Measurements from ENCODE around the gene GOPC. TPM values are rescaled to one million over a fixed set of nuclear protein-coding genes. Genes with fewer than 3 reads are reported as not detected.
A peak's percentile ranks its signal among the peaks of the same experiment; 100 is the strongest.

Gene GOPC
- total RNA-seq, 2 experiments from 2014 or later = 13.3 to 15.5 TPM

- CTCF ChIA-PET = interaction anchor here (0.7 to 4.2 kb wide), 11 partner anchors 9 to 130 kb away, joined by 3 to 27 read pairs (median 4); partner anchors contain the start of gene GOPC
- no peaks in the 10 kb centered on the region for H3K9me3 Mint-ChIP-seq (ENCODE audit: low read depth)
- H3K36me3 Mint-ChIP-seq (ENCODE audit: low read depth) = no peaks in the 10 kb centered on the region
- peak overlapping the region; percentile 52 for H3K27ac Mint-ChIP-seq
- H3K27me3 Mint-ChIP-seq = peaks cover 11% of the 10 kb centered on the region
- peak; percentile 79 for ATAC-seq
- H3K4me1 Mint-ChIP-seq = peaks cover 39% of the 10 kb centered on the region
- peak overlapping the region; percentile 67 for H3K4me3 Mint-ChIP-seq
- peak; percentile 44 for DNase-seq
- POLR2A ChIA-PET = interaction anchor here (1.3 kb wide), 1 partner anchor 54 kb away, joined by 4 read pairs; the partner anchor contains the start of gene GOPC
- intact Hi-C loops (cut with DNase I, micrococcal nuclease) = loop anchor here (1.0 to 5.0 kb wide), 7 partner anchors 20 to 128 kb away; partner anchors contain the start of genes DCBLD1 (in 2 of the 2), GOPC (in 1 of the 2) and NUS1 (in 1 of the 2)
These were observed 53.5 kb downstream of the GOPC start for GRCh38 chr6:117548797-117549301.

GRCh38 chr6:117547688-117548621 lies 54.4 kb downstream of the GOPC start:
- DNase-seq (peak; percentile 60), ATAC-seq (peak; percentile 42)
- CTCF ChIA-PET = interaction anchor here (0.6 to 2.9 kb wide), 10 partner anchors 10 to 104 kb away, joined by 3 to 11 read pairs (median 4); partner anchors contain the start of gene GOPC
- Mint-ChIP-seq H3K4me1 (peaks cover 39% of the 10 kb centered on the region), H3K27me3 (peaks cover 11% of the 10 kb centered on the region), H3K4me3 (peak overlapping the region; percentile 67), H3K36me3 (ENCODE audit: low read depth) (no peaks in the 10 kb centered on the region), H3K9me3 (ENCODE audit: low read depth) (no peaks in the 10 kb centered on the region), H3K27ac (peak overlapping the region; percentile 62)
- intact Hi-C loops (cut with DNase I, micrococcal nuclease) = loop anchor here (1.0 to 5.0 kb wide), 6 partner anchors 21 to 129 kb away; partner anchors contain the start of genes DCBLD1 (in 2 of the 2), GOPC (in 1 of the 2) and NUS1 (in 1 of the 2)
- POLR2A ChIA-PET = interaction anchor here (1.3 kb wide), 1 partner anchor 55 kb away, joined by 4 read pairs; the partner anchor contains the start of gene GOPC

DNA sequence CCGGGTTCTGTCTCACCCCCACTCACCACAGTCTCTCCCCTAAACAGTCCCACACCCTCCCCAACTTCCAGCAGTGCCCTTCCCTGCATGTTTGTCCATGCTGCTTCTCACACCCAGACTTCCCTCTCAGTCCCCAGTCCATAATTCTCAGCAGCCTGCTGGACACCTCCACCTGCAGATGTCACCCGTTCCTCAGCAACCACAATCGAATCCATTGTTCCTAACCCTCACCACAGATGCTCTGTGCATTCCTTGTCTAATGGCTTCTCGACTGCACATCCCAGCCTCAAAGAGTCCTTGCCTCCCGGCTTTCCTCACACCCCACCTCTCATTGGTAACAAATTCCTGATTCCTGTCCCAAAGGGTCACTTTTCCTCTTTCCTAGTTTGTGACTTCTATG lies 55.6 kb downstream of the GOPC start:
- H3K36me3 Mint-ChIP-seq (ENCODE audit: low read depth) = no peaks in the 10 kb centered on the region
- H3K9me3 Mint-ChIP-seq (ENCODE audit: low read depth) = no peaks in the 10 kb centered on the region
- no peak for ATAC-seq
- ChIA-PET CTCF (interaction anchor here (1.0 to 2.2 kb wide), 3 partner anchors 23 to 97 kb away, joined by 3 to 6 read pairs (median 4); no protein-coding TSS in a partner anchor), POLR2A (no interaction called here)
- no peak overlapping the region for H3K27ac Mint-ChIP-seq
- H3K27me3 Mint-ChIP-seq = peaks cover 11% of the 10 kb centered on the region
- H3K4me1 Mint-ChIP-seq = peaks cover 39% of the 10 kb centered on the region
- intact Hi-C loops (cut with DNase I, micrococcal nuclease) = loop anchor here in 1 of 2 experiments (5.0 kb wide), 2 partner anchors 84 to 131 kb away; partner anchors contain the start of gene NUS1
- no peak for DNase-seq
- no peak overlapping the region for H3K4me3 Mint-ChIP-seq

DNA sequence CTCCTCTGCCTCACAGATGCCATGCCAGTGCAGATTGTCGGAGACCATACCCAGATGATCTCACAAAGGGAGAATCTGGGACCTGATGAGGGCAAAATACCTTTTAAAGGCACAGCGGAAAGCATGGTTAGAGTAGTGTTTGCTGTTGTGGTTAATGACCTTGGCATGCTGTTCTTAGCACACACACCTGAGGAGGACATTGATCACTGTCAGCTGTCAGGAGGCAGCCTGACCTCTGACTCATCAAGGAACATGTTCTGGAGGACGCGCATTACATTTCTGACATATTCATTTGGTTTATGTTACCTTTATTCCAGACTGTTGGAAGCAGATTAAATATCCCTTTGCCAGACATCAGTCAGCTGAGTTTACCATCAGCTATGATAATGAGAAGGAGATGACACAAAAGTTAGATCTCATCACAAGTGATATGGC lies 57.1 kb downstream of the GOPC start:
- DNase-seq (no peak), ATAC-seq (no peak)
- ChIA-PET POLR2A (no interaction called here), CTCF (interaction anchor here (0.9 to 1.8 kb wide), 3 partner anchors 66 to 95 kb away, joined by 3 to 5 read pairs (median 4); no protein-coding TSS in a partner anchor)
- Mint-ChIP-seq H3K36me3 (ENCODE audit: low read depth) (no peaks in the 10 kb centered on the region), H3K4me3 (no peak overlapping the region), H3K27me3 (peaks cover 11% of the 10 kb centered on the region), H3K27ac (no peak overlapping the region), H3K4me1 (peaks cover 32% of the 10 kb centered on the region), H3K9me3 (ENCODE audit: low read depth) (no peaks in the 10 kb centered on the region)
- intact Hi-C loops (cut with DNase I, micrococcal nuclease) = loop anchor here in 1 of 2 experiments (5.0 kb wide), 2 partner anchors 83 to 132 kb away; partner anchors contain the start of gene NUS1

DNA sequence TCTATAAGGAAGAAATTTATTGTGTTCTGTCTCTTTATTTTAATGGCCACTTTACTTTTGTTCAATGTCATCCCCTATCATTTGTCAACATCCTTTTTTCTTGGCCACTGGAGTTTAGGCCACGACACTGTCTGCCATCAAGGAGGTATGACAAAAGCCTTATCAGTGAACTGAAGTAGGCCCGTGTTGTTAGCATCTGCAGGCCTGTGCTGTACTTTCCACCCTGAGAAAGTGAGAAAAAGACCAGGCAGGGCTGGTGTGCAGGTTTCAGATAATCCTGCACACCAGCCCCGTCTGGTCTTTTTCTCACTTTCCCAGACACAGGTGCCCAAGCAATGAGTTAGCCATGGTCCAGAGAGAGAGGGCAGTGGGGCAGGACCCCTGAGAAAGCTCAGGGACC lies 57.6 kb downstream of the GOPC start:
- Mint-ChIP-seq H3K4me3 (no peak overlapping the region), H3K27ac (no peak overlapping the region), H3K36me3 (ENCODE audit: low read depth) (no peaks in the 10 kb centered on the region), H3K4me1 (peaks cover 27% of the 10 kb centered on the region), H3K27me3 (peaks cover 11% of the 10 kb centered on the region), H3K9me3 (ENCODE audit: low read depth) (no peaks in the 10 kb centered on the region)
- POLR2A ChIA-PET = no interaction called here
- no peak for DNase-seq
- ATAC-seq = no peak
- intact Hi-C loops (cut with DNase I, micrococcal nuclease) = loop anchor here in 1 of 2 experiments (5.0 kb wide), 2 partner anchors 82 to 133 kb away; partner anchors contain the start of gene NUS1
- CTCF ChIA-PET = no interaction called here

DNA sequence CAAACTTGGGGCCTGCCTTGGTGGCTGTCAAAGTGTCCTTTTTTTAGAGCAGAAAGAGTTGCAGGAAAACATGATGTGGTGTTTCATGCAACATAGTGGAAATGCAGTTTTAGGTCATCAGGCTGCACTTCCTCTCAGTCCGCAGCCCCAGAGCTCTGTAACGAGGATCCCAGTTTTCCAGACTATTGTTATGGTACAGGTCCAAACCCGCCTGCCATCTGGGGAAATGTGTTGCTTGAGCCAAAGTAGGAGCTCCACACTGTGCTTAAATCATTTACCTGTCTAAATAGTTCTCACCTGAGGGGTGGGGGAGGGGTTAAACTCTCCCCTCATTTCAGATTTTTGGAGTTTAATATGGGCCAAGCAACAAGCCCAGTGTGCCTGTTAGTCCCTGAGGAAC lies 59.8 kb downstream of the GOPC start:
- ChIA-PET CTCF (interaction anchor here (0.6 kb wide), 1 partner anchor 7 kb away, joined by 4 read pairs; no protein-coding TSS in a partner anchor), POLR2A (no interaction called here)
- no peak overlapping the region for H3K27ac Mint-ChIP-seq
- intact Hi-C loops (cut with DNase I, micrococcal nuclease) = no loop called here
- H3K27me3 Mint-ChIP-seq = peaks cover 15% of the 10 kb centered on the region
- H3K4me1 Mint-ChIP-seq = peaks cover 9% of the 10 kb centered on the region
- no peaks in the 10 kb centered on the region for H3K9me3 Mint-ChIP-seq (ENCODE audit: low read depth)
- no peaks in the 10 kb centered on the region for H3K36me3 Mint-ChIP-seq (ENCODE audit: low read depth)
- ATAC-seq (no peak), DNase-seq (no peak)
- H3K4me3 Mint-ChIP-seq = no peak overlapping the region

DNA sequence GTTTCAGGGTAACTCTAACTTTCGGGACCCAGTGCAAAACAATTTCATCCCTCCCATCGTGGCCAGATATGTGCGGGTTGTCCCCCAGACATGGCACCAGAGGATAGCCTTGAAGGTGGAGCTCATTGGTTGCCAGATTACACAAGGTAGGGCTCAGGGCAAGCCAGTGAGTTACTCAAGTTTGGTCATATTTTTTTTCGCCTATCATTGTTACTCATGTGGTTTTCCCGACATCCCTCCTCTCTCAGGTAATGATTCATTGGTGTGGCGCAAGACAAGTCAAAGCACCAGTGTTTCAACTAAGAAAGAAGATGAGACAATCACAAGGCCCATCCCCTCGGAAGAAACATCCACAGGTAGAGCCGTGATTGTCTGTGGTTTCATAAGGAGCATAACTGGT lies 61.6 kb downstream of the GOPC start:
- no peak for ATAC-seq
- Mint-ChIP-seq H3K27me3 (peaks cover 13% of the 10 kb centered on the region), H3K4me3 (no peak overlapping the region), H3K9me3 (ENCODE audit: low read depth) (no peaks in the 10 kb centered on the region), H3K4me1 (no peaks in the 10 kb centered on the region), H3K27ac (no peak overlapping the region), H3K36me3 (ENCODE audit: low read depth) (no peaks in the 10 kb centered on the region)
- ChIA-PET CTCF (interaction anchor here (1.2 kb wide), 1 partner anchor 10 kb away, joined by 3 read pairs; no protein-coding TSS in a partner anchor), POLR2A (no interaction called here)
- no peak for DNase-seq
- intact Hi-C loops (cut with DNase I, micrococcal nuclease) = no loop called here

DNA sequence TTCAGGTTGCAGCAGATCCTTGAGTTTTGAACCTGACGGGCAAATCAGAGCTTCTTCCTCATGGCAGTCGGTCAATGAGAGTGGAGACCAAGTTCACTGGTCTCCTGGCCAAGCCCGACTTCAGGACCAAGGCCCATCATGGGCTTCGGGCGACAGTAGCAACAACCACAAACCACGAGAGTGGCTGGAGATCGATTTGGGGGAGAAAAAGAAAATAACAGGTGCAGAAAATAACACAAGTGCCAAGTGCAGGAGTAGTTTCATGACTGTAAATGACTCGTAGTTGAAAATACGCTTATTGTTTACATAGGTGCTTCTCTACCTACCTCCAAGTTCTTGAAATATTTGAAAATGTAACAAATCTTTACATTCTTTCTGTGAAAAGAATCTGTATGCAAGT lies 63.7 kb downstream of the GOPC start:
- intact Hi-C loops (cut with DNase I, micrococcal nuclease) = no loop called here
- Mint-ChIP-seq H3K9me3 (ENCODE audit: low read depth) (no peaks in the 10 kb centered on the region), H3K4me1 (no peaks in the 10 kb centered on the region), H3K27ac (no peak overlapping the region), H3K4me3 (no peak overlapping the region), H3K36me3 (ENCODE audit: low read depth) (no peaks in the 10 kb centered on the region), H3K27me3 (peaks cover 13% of the 10 kb centered on the region)
- POLR2A ChIA-PET = no interaction called here
- CTCF ChIA-PET = no interaction called here
- DNase-seq (no peak), ATAC-seq (no peak)

DNA sequence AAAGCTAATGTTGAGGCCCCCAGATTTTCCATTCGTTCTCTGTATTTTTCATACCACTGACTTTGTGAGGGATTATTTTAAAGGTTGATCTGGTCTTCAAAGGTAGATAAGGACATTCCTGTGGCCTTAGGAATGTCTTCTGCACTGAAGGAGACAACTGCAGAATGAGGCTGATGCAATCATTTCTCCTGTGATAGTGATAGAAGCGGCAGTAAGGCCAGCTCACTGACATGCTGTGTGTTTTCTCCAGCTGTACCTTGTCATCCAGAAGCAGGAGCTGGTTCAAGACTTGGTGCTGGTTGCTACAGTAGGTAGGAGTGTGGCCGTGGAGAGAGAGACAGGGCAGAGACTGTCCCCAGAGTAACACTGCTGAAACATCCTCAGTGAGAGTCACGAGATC lies 66.0 kb downstream of the GOPC start:
- CTCF ChIA-PET = interaction anchor here (1.1 to 1.3 kb wide), 2 partner anchors 15 to 86 kb away, joined by 3 read pairs; no protein-coding TSS in a partner anchor
- POLR2A ChIA-PET = no interaction called here

DNA sequence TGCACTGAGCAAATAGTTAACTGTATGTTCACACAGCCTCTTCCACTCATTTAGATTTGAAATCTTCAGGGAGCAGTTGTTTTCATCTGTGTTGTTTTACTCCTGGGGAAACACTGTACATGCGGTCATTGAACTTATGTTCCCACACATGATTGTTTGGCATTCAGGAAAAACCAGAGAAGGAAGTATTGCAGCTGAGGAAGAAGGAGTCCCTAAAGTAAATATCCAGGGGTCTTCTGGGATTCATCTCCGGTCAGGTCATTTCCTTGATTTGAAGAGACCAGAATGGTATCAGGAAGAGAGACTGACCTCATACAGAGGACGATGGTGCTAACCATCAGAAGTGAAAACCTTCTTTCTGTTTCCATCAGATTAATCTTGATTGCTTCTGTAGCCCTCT lies 67.3 kb downstream of the GOPC start:
- ChIA-PET POLR2A (no interaction called here), CTCF (no interaction called here)
- H3K4me1 Mint-ChIP-seq = no peaks in the 10 kb centered on the region
- no peak overlapping the region for H3K4me3 Mint-ChIP-seq
- DNase-seq (no peak), ATAC-seq (no peak)
- intact Hi-C loops (cut with DNase I, micrococcal nuclease) = no loop called here
- no peak overlapping the region for H3K27ac Mint-ChIP-seq
- H3K36me3 Mint-ChIP-seq (ENCODE audit: low read depth) = no peaks in the 10 kb centered on the region
- no peaks in the 10 kb centered on the region for H3K9me3 Mint-ChIP-seq (ENCODE audit: low read depth)
- peaks cover 14% of the 10 kb centered on the region for H3K27me3 Mint-ChIP-seq

More for the DNA sequence above, 66.0 kb downstream of the GOPC start:
- ATAC-seq (no peak), DNase-seq (no peak)
- Mint-ChIP-seq H3K27ac (no peak overlapping the region), H3K4me1 (no peaks in the 10 kb centered on the region), H3K4me3 (no peak overlapping the region), H3K27me3 (peaks cover 14% of the 10 kb centered on the region), H3K9me3 (ENCODE audit: low read depth) (no peaks in the 10 kb centered on the region), H3K36me3 (ENCODE audit: low read depth) (no peaks in the 10 kb centered on the region)
- intact Hi-C loops (cut with DNase I, micrococcal nuclease) = no loop called here

DNA sequence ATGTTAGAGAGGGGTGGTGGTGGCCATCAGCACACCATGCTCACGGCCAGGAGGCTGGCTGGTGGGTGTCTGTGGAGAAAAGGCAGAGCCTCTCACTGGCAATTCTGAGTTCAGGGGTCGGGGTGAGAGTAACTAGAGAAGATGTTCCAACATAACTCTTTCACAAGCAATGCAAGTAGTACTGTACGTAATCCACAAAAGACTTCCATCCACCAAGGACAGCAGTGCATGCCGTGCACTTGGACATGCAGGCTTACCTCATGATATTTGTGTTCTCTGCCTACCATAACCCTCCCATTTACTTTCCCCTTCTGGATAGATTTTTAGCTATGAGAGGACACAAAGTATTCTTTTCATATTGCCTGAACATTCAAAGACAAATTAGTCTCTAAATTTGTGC lies 68.5 kb downstream of the GOPC start:
- DNase-seq = no peak
- ATAC-seq = no peak
- ChIA-PET POLR2A (no interaction called here), CTCF (no interaction called here)
- H3K27ac Mint-ChIP-seq = no peak overlapping the region
- H3K27me3 Mint-ChIP-seq = peaks cover 14% of the 10 kb centered on the region
- intact Hi-C loops (cut with DNase I, micrococcal nuclease) = no loop called here
- H3K4me1 Mint-ChIP-seq = no peaks in the 10 kb centered on the region
- H3K4me3 Mint-ChIP-seq = no peak overlapping the region
- no peaks in the 10 kb centered on the region for H3K36me3 Mint-ChIP-seq (ENCODE audit: low read depth)
- H3K9me3 Mint-ChIP-seq (ENCODE audit: low read depth) = no peaks in the 10 kb centered on the region
